H9 (cell line): ENCODE data around the gene NR3C2. TPM values are rescaled to one million over a fixed set of nuclear protein-coding genes. Genes with fewer than 3 reads are reported as not detected.

Experiments
- DNase-seq: peaks from one replicate; pipeline ENCODE4 v3.0.0-alpha.2; 2017
- H2AFZ ChIP-seq: one replicate; pipeline ENCODE4 v1.6.1; 2013; ENCODE audit warnings: mild to moderate bottlenecking, low read length, control low read depth, moderate library complexity
- H2AK5ac ChIP-seq: 2 replicates; pipeline ENCODE4 v1.6.1; 2013; ENCODE audit warnings: low read length, control low read depth, mixed read lengths; ENCODE audit not compliant: insufficient read length
- H2BK120ac ChIP-seq: one replicate; pipeline ENCODE4 v1.6.1; 2013; ENCODE audit warnings: low read depth, mild to moderate bottlenecking, low read length, control low read depth, inconsistent platforms; ENCODE audit not compliant: poor library complexity, severe bottlenecking
- H2BK12ac ChIP-seq: 2 replicates; pipeline ENCODE4 v1.6.1; 2013; ENCODE audit warnings: low read length, control low read depth, mixed read lengths, low read depth; ENCODE audit not compliant: insufficient read length
- H2BK15ac ChIP-seq: 2 replicates; pipeline ENCODE4 v1.6.1; 2013; ENCODE audit warnings: low read depth, low read length, control low read depth
- H2BK20ac ChIP-seq: one replicate; pipeline ENCODE4 v1.6.1; 2013; ENCODE audit warnings: low read depth, mild to moderate bottlenecking, low read length, control low read depth, inconsistent platforms; ENCODE audit not compliant: poor library complexity, severe bottlenecking
- H2BK5ac ChIP-seq: 2 replicates; pipeline ENCODE4 v1.6.1; 2013; ENCODE audit warnings: low read length, control low read depth, mixed read lengths; ENCODE audit not compliant: insufficient read length
- H3K14ac ChIP-seq: 2 replicates; pipeline ENCODE4 v1.6.1; 2013; ENCODE audit warnings: low read length, control low read depth; ENCODE audit not compliant: insufficient read depth
- H3K18ac ChIP-seq: 2 replicates; pipeline ENCODE4 v1.6.1; 2013; ENCODE audit warnings: low read depth, mild to moderate bottlenecking, mixed read lengths, low read length, control low read depth; ENCODE audit not compliant: insufficient read length
- H3K23ac ChIP-seq: 2 replicates; pipeline ENCODE4 v1.6.1; 2013; ENCODE audit warnings: low read length, control low read depth, mixed read lengths, low read depth; ENCODE audit not compliant: insufficient read length
- H3K23me2 ChIP-seq: 2 replicates; pipeline ENCODE4 v1.6.1; 2013; ENCODE audit warnings: low read depth, mild to moderate bottlenecking, mixed read lengths, low read length, control low read depth; ENCODE audit not compliant: insufficient read length, poor library complexity, severe bottlenecking
- H3K27ac ChIP-seq: 2 replicates; pipeline ENCODE4 v1.5.1; 2013; ENCODE audit warnings: low read length, control low read depth, mixed read lengths, low read depth; ENCODE audit not compliant: insufficient read length
- H3K27me3 ChIP-seq: 2 replicates; pipeline ENCODE4 v1.6.1; 2013; ENCODE audit warnings: low read length, control low read depth, inconsistent platforms; ENCODE audit not compliant: insufficient read depth
- H3K4ac ChIP-seq: 2 replicates; pipeline ENCODE4 v1.6.1; 2013; ENCODE audit warnings: low read depth, mild to moderate bottlenecking, control low read depth, inconsistent platforms, low read length, moderate library complexity
- H3K4me1 ChIP-seq: 2 replicates; pipeline ENCODE4 v1.6.1; 2013; ENCODE audit warnings: low read length, control low read depth, inconsistent platforms; ENCODE audit not compliant: insufficient read depth
- H3K4me2 ChIP-seq: 2 replicates; pipeline ENCODE4 v1.6.1; 2013; ENCODE audit warnings: low read length, control low read depth, mixed read lengths; ENCODE audit not compliant: insufficient read length, insufficient read depth
- H3K56ac ChIP-seq: 2 replicates; pipeline ENCODE4 v1.6.1; 2013; ENCODE audit warnings: low read depth, mild to moderate bottlenecking, mixed read lengths, low read length, control low read depth; ENCODE audit not compliant: insufficient read length
- H3K79me1 ChIP-seq: 2 replicates; pipeline ENCODE4 v1.6.1; 2013; ENCODE audit warnings: low read depth, mild to moderate bottlenecking, moderate library complexity, low read length, control low read depth, inconsistent platforms; ENCODE audit not compliant: insufficient read depth, poor library complexity, severe bottlenecking
- H3K79me2 ChIP-seq: 2 replicates; pipeline ENCODE4 v1.6.1; 2013; ENCODE audit warnings: low read length, control low read depth, inconsistent platforms; ENCODE audit not compliant: insufficient read depth
- H3K9ac ChIP-seq: 2 replicates; pipeline ENCODE4 v1.6.1; 2013; ENCODE audit warnings: low read length, control low read depth, mixed read lengths; ENCODE audit not compliant: insufficient read length; ENCODE audit errors: extremely low read depth
- H3K9me3 ChIP-seq: one replicate; pipeline ENCODE4 v1.6.1; 2013; ENCODE audit warnings: low read depth, low read length, inconsistent platforms; ENCODE audit not compliant: control insufficient read depth
- H3T11ph ChIP-seq: one replicate; pipeline ENCODE4 v1.6.1; 2013; ENCODE audit warnings: mild to moderate bottlenecking, low read length, control low read depth, inconsistent platforms
- H4K20me1 ChIP-seq: one replicate; pipeline ENCODE4 v1.6.1; 2013; ENCODE audit not compliant: control insufficient read depth, insufficient read length, insufficient read depth
- H4K5ac ChIP-seq: 2 replicates; pipeline ENCODE4 v1.6.1; 2013; ENCODE audit warnings: low read depth, mild to moderate bottlenecking, mixed read lengths, low read length, control low read depth; ENCODE audit not compliant: insufficient read length
- H4K8ac ChIP-seq: replicated peaks from 2 replicates; pipeline ENCODE4 v1.6.1; 2013; ENCODE audit warnings: low read length, control low read depth, mixed read lengths, low read depth; ENCODE audit not compliant: insufficient read length
- H4K91ac ChIP-seq: 2 replicates; pipeline ENCODE4 v1.6.1; 2013; ENCODE audit warnings: low read depth, mild to moderate bottlenecking, moderate library complexity, mixed read lengths, low read length, control low read depth; ENCODE audit not compliant: insufficient read length
- H3K27ac Mint-ChIP-seq, 3 experiments: 2 replicates in 2 of 3; 3 replicates in 1 of 3; pipeline ENCODE4 v1.8.0; 2020 to 2021; ENCODE audit warnings: mixed read lengths in 3 of 3, mild to moderate bottlenecking in 1 of 3, moderate library complexity in 1 of 3
- H3K27me3 Mint-ChIP-seq: 2 replicates; pipeline ENCODE4 v1.8.0; 2021; ENCODE audit warnings: low read depth, mild to moderate bottlenecking, moderate library complexity, mixed read lengths
- H3K36me3 Mint-ChIP-seq, 3 experiments: 2 replicates in 2 of 3; 3 replicates in 1 of 3; pipeline ENCODE4 v1.8.0; 2020 to 2021; ENCODE audit warnings: low read depth in 3 of 3, mixed read lengths in 3 of 3; ENCODE audit not compliant: insufficient read depth in 1 of 3
- H3K4me1 Mint-ChIP-seq, 2 experiments: 2 replicates each; pipeline ENCODE4 v1.8.0; 2020; ENCODE audit warnings: mixed read lengths in 2 of 2
- H3K4me3 Mint-ChIP-seq, 2 experiments: 2 replicates in 1 of 2; 3 replicates in 1 of 2; pipeline ENCODE4 v1.8.0; 2020 to 2021; ENCODE audit warnings: mild to moderate bottlenecking in 2 of 2, mixed read lengths in 2 of 2, moderate library complexity in 1 of 2
- H3K9me3 Mint-ChIP-seq, 2 experiments: 2 replicates in 1 of 2; 3 replicates in 1 of 2; pipeline ENCODE4 v1.8.0; 2020; ENCODE audit warnings: mild to moderate bottlenecking in 2 of 2, mixed read lengths in 2 of 2, moderate library complexity in 1 of 2
- WGBS: extraction: QIAGEN DNeasy Blood & Tissue Kit; methylation state at CpG from one replicate; pipeline ENCODE4 v1.1.7; 2013; ENCODE audit warnings: missing lambda C conversion rate, low lambda C conversion rate, mixed read lengths; ENCODE audit not compliant: insufficient read length; ENCODE audit errors: extremely low coverage; 5-methylcytosine and 5-hydroxymethylcytosine counted together
- total RNA-seq: library from RNA; stranded (reverse); gene quantifications from 2 replicates; pipeline ENCODE4 v1.2.1, GENCODE V29; 2021
- TF ChIP-seq, protein P1 (sequence below): fragments of 200-600 bp; sonication (generic); conservative IDR thresholded peaks from 3 replicates; pipeline ENCODE4 v1.8.0; 2021; ENCODE audit warnings: antibody characterized with exemption, mild to moderate bottlenecking

NR3C2 gene
- total RNA-seq, 1 experiment from 2014 or later: 1.4 TPM

- H4K5ac ChIP-seq: no peak overlapping the region
- H3K27ac ChIP-seq: no peak overlapping the region
- no peak overlapping the region for H3K4me2 ChIP-seq
- Mint-ChIP-seq H3K36me3 (peaks cover 2 to 3% (median 3%) of the 10 kb centered on the region in 3 experiments; a peak in 4 of 7 replicates), H3K27ac (no peak overlapping the region), H3K4me3 (no peak overlapping the region), H3K27me3 (no peaks in the 10 kb centered on the region), H3K4me1 (peaks cover 16 to 23% of the 10 kb centered on the region in 2 experiments), H3K9me3 (peaks cover 11 to 16% of the 10 kb centered on the region in 2 experiments)
- DNase-seq: no peak
- no peak overlapping the region for H2BK5ac ChIP-seq
- no peaks in the 10 kb centered on the region for H4K20me1 ChIP-seq
- H3K4me1 ChIP-seq: no peaks in the 10 kb centered on the region
- no peak overlapping the region for H2BK120ac ChIP-seq
- H4K91ac ChIP-seq: no peak overlapping the region
- H3K79me1 ChIP-seq: no peaks in the 10 kb centered on the region
- no peak overlapping the region for H3K56ac ChIP-seq
- H3K14ac ChIP-seq: no peak overlapping the region
- H4K8ac ChIP-seq: no peak overlapping the region
- H3K23ac ChIP-seq: no peak overlapping the region
- no peaks in the 10 kb centered on the region for H3K23me2 ChIP-seq
- no peak overlapping the region for H2AK5ac ChIP-seq
- H3K9me3 ChIP-seq: no peaks in the 10 kb centered on the region
- H2BK15ac ChIP-seq: no peak overlapping the region
- no peak overlapping the region for H2BK20ac ChIP-seq
- H3K27me3 ChIP-seq: no peaks in the 10 kb centered on the region
- no peak overlapping the region for H3K4ac ChIP-seq
- no peak overlapping the region for H2AFZ ChIP-seq
- TF ChIP-seq, protein P1, sequence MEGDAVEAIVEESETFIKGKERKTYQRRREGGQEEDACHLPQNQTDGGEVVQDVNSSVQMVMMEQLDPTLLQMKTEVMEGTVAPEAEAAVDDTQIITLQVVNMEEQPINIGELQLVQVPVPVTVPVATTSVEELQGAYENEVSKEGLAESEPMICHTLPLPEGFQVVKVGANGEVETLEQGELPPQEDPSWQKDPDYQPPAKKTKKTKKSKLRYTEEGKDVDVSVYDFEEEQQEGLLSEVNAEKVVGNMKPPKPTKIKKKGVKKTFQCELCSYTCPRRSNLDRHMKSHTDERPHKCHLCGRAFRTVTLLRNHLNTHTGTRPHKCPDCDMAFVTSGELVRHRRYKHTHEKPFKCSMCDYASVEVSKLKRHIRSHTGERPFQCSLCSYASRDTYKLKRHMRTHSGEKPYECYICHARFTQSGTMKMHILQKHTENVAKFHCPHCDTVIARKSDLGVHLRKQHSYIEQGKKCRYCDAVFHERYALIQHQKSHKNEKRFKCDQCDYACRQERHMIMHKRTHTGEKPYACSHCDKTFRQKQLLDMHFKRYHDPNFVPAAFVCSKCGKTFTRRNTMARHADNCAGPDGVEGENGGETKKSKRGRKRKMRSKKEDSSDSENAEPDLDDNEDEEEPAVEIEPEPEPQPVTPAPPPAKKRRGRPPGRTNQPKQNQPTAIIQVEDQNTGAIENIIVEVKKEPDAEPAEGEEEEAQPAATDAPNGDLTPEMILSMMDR: no peak
- H3K79me2 ChIP-seq: no peaks in the 10 kb centered on the region
- no CpG with 5 or more reads among the region's 7 CpGs for WGBS
- no peak overlapping the region for H3T11ph ChIP-seq
- no peak overlapping the region for H3K9ac ChIP-seq
- H3K18ac ChIP-seq: no peak overlapping the region
- no peak overlapping the region for H2BK12ac ChIP-seq
Measured at GRCh38 chr4:148108766-148109165, 333.4 kb downstream of the NR3C2 start.
